Measurements from ENCODE around the gene SFI1. TPM values are rescaled to one million over a fixed set of nuclear protein-coding genes. Genes with fewer than 3 reads are reported as not detected.

The SFI1 gene
- total and polyA plus RNA-seq, 2 of the 4 experiments (the other 2 are of a cell fraction) = 9.9 to 12.0 TPM

GRCh38 chr22:31618057-31618456 lies 121.7 kb downstream of the SFI1 start:
- Histone ChIP-seq H3K4me1 (ENCODE audit: control insufficient read depth, insufficient read depth, low read length) (peaks cover 2% of the 10 kb centered on the region; the same call in 1 of the 2 replicates), H2BK120ac (ENCODE audit: low read depth, low read length) (no peak overlapping the region), H4K20me1 (ENCODE audit: insufficient read depth, low read length) (peaks cover 45% of the 10 kb centered on the region), H3K56ac (ENCODE audit: extremely low read depth, insufficient read depth, low read length) (no peak overlapping the region), H3K27me3 (ENCODE audit: control insufficient read depth, insufficient read depth, low read length) (no peaks in the 10 kb centered on the region), H4K91ac (ENCODE audit: insufficient read depth, low read depth, low read length) (no peak overlapping the region), H3K27ac (ENCODE audit: insufficient read depth, low read length) (no peak overlapping the region), H2BK15ac (ENCODE audit: low read depth, low read length) (no peak overlapping the region), H3K9me1 (ENCODE audit: insufficient read depth, low read length) (peaks cover 7% of the 10 kb centered on the region; the same call in 1 of the 2 replicates), H3K79me1 (ENCODE audit: low read depth in 1 of 2, low read length in 2 of 2) (peaks cover 12 to 33% of the 10 kb centered on the region in 2 experiments), H3K23ac (ENCODE audit: low read depth, low read length) (no peak overlapping the region), H4K5ac (ENCODE audit: low read depth, low read length) (no peak overlapping the region), H3K4me2 (ENCODE audit: low read depth, low read length) (no peak overlapping the region), H3K14ac (replicated peaks; ENCODE audit: low read depth, low read length) (no peak overlapping the region), H3K4ac (ENCODE audit: low read depth, low read length) (no peak overlapping the region), H2AK5ac (ENCODE audit: low read depth, low read length) (no peak overlapping the region), H2BK5ac (ENCODE audit: low read depth, low read length, poor library complexity, severe bottlenecking) (no peak overlapping the region), H3K9me3 (ENCODE audit: control insufficient read depth, insufficient read depth, low read length) (no peaks in the 10 kb centered on the region), H3K9ac (ENCODE audit: low read depth, low read length) (no peak overlapping the region), H3K18ac (ENCODE audit: low read depth, low read length) (no peak overlapping the region), H2BK20ac (ENCODE audit: low read depth, low read length) (no peak overlapping the region), H4K8ac (ENCODE audit: low read depth in 2 of 2, low read length in 2 of 2) (no peak overlapping the region), H3K4me3 (ENCODE audit: insufficient read depth, low read depth, low read length) (no peak overlapping the region), H2AFZ (replicated peaks; ENCODE audit: low read length, poor library complexity) (no peak overlapping the region), H3K36me3 (ENCODE audit: control insufficient read depth, insufficient read depth, low read length) (peaks cover 51% of the 10 kb centered on the region), H2AK9ac (replicated peaks; ENCODE audit: low read depth, low read length, poor library complexity) (no peak overlapping the region)
- intact Hi-C loops (cut with micrococcal nuclease) (no loop called here), in situ Hi-C loops (cut with MboI; ENCODE audit: low sequenced_read_pairs) (no loop called here), dilution Hi-C loops (cut with HindIII; ENCODE audit: low sequenced_read_pairs, unreplicated experiment) (no loop called here)
- ChIA-PET POLR2A (ENCODE audit: unreplicated experiment) (no interaction called here), CTCF (no interaction called here)
- TF ChIP-seq MXI1 (IDR thresholded peaks at IDR 0.05; ENCODE audit: borderline replicate concordance, low read depth, low read length) (no peak), MAZ (IDR thresholded peaks at IDR 0.05; ENCODE audit: borderline replicate concordance, low read depth, low read length) (no peak), RAD21 (IDR thresholded peaks at IDR 0.05; ENCODE audit: low read length) (no peak), CEBPB (IDR thresholded peaks at IDR 0.05; ENCODE audit: low read depth, low read length) (no peak), FOS (IDR thresholded peaks at IDR 0.05; ENCODE audit: low read depth, low read length) (no peak), NFE2L2 (IDR thresholded peaks at IDR 0.05; ENCODE audit: low read depth, low read length) (no peak), RCOR1 (IDR thresholded peaks at IDR 0.05; ENCODE audit: insufficient replicate concordance, low read length) (no peak), SMC3 (IDR thresholded peaks at IDR 0.05; ENCODE audit: low read depth, low read length) (no peak), RFX5 (IDR thresholded peaks at IDR 0.05; ENCODE audit: low read depth, low read length) (no peak), MAFK (IDR thresholded peaks at IDR 0.05; ENCODE audit: low read depth, low read length) (no peak), CTCF (conservative IDR thresholded peaks at IDR 0.05; ENCODE audit: low read depth, low read length) (no peak), CHD1 (IDR thresholded peaks at IDR 0.05; ENCODE audit: low read depth, low read length) (no peak), BHLHE40 (IDR thresholded peaks at IDR 0.05; ENCODE audit: low read depth, low read length) (no peak), POLR2A (IDR thresholded peaks at IDR 0.05; ENCODE audit: low read depth, low read length) (no peak)
- TF ChIP-seq, protein P1, sequence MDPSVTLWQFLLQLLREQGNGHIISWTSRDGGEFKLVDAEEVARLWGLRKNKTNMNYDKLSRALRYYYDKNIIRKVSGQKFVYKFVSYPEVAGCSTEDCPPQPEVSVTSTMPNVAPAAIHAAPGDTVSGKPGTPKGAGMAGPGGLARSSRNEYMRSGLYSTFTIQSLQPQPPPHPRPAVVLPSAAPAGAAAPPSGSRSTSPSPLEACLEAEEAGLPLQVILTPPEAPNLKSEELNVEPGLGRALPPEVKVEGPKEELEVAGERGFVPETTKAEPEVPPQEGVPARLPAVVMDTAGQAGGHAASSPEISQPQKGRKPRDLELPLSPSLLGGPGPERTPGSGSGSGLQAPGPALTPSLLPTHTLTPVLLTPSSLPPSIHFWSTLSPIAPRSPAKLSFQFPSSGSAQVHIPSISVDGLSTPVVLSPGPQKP (IDR thresholded peaks at IDR 0.05; ENCODE audit: borderline replicate concordance, low read depth, low read length) = no peak
- TF ChIP-seq, protein P2, sequence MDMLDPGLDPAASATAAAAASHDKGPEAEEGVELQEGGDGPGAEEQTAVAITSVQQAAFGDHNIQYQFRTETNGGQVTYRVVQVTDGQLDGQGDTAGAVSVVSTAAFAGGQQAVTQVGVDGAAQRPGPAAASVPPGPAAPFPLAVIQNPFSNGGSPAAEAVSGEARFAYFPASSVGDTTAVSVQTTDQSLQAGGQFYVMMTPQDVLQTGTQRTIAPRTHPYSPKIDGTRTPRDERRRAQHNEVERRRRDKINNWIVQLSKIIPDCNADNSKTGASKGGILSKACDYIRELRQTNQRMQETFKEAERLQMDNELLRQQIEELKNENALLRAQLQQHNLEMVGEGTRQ (IDR thresholded peaks at IDR 0.05; ENCODE audit: low read depth, low read length) = no peak
- WGBS, 2 experiments (ENCODE audit: extremely low coverage in 2 of 2, insufficient read length in 1 of 2) = 92% methylated on average over 9 of the region's 17 CpGs; no CpG with 5 or more reads in 1 of the 2 experiments
- BruUV-seq (replicated peaks) = no TSS peak
- no peak for DNase-seq
- no peak for ATAC-seq (ENCODE audit: low read depth)

All from IMR-90 (cell line).